HG03064 (cell line): ENCODE measurements around the gene DEAF1.

Source experiments
- ATAC-seq: cut with Tn5 transposase; IDR thresholded peaks from one replicate; pipeline ENCODE4 v1.9.1; 2021; ENCODE audit warnings: low read depth; ENCODE audit not compliant: unreplicated experiment

Gene DEAF1

GRCh38 chr11:722346-722811, 27.4 kb upstream of the DEAF1 start:
- no peak for ATAC-seq

- no peak for ATAC-seq
Observed at GRCh38 chr11:721741-722345, 26.8 kb upstream of the DEAF1 start.

GRCh38 chr11:721247-721740, 26.3 kb upstream of the DEAF1 start:
- ATAC-seq, result no peak

- no peak for ATAC-seq
Observed at GRCh38 chr11:720642-721246, 25.7 kb upstream of the DEAF1 start.

- no peak for ATAC-seq
Observed at GRCh38 chr11:720017-720641, 25.1 kb upstream of the DEAF1 start.

- no peak for ATAC-seq
Observed at GRCh38 chr11:719214-720016, 24.4 kb upstream of the DEAF1 start.

GRCh38 chr11:714436-714835, 19.4 kb upstream of the DEAF1 start:
- ATAC-seq, result no peak

- ATAC-seq, result no peak
Observed at GRCh38 chr11:709109-709997, 14.3 kb upstream of the DEAF1 start.

- ATAC-seq, result no peak
Observed at GRCh38 chr11:708511-708910, 13.5 kb upstream of the DEAF1 start.

- ATAC-seq, result no peak
Observed at GRCh38 chr11:707817-708420, 12.9 kb upstream of the DEAF1 start.

- no peak for ATAC-seq
Observed at GRCh38 chr11:706957-707816, 12.2 kb upstream of the DEAF1 start.

- no peak for ATAC-seq
Observed at GRCh38 chr11:706439-706956, 11.5 kb upstream of the DEAF1 start.

GRCh38 chr11:705646-706438, 10.8 kb upstream of the DEAF1 start, which contains the start of gene EPS8L2:
Gene EPS8L2, plus strand, starts transcription at chr11:706231. Its CDS starts 3,177 bp downstream, at chr11:709408.
- no peak for ATAC-seq

- ATAC-seq, result no peak
Observed at GRCh38 chr11:704781-705645, 10.0 kb upstream of the DEAF1 start.

- no peak for ATAC-seq
Observed at GRCh38 chr11:704228-704674, 9.2 kb upstream of the DEAF1 start.

GRCh38 chr11:703506-703905, 8.5 kb upstream of the DEAF1 start:
- ATAC-seq, result no peak
